ENCODE measurements around the gene TMEM33. TPM values are rescaled to one million over a fixed set of nuclear protein-coding genes. Genes with fewer than 3 reads are reported as not detected.
"Not testable (repeated sequence)": the region's sequence is repeated elsewhere in the genome, so short reads cannot be mapped to it uniquely, and the experiment has no call there.

TMEM33 gene
- polyA plus RNA-seq, 4 donors: 6.2 to 41.3 (median 14.4) TPM

- H3K27me3 ChIP-seq (ENCODE audit: control insufficient read depth in 3 of 3, insufficient read depth in 3 of 3, low read length in 3 of 3): peaks cover 0 to 7% (median 0%) of the 10 kb centered on the region in 3 donors
- H3K4me1 ChIP-seq (ENCODE audit: control insufficient read depth in 3 of 3, insufficient read depth in 2 of 3, low read depth in 1 of 3, low read length in 2 of 3): no peaks in the 10 kb centered on the region
- no peak for DNase-seq
- no peaks in the 10 kb centered on the region for H3K9me3 ChIP-seq (ENCODE audit: control insufficient read depth in 2 of 2, insufficient read depth in 1 of 2, low read depth in 1 of 2, low read length in 1 of 2)
- FAIRE-seq: no peak
- H3K36me3 ChIP-seq (ENCODE audit: control insufficient read depth in 3 of 3, insufficient read depth in 2 of 3, low read depth in 1 of 3, low read length in 3 of 3): no peaks in the 10 kb centered on the region
- no peak overlapping the region for H3K27ac ChIP-seq (ENCODE audit: low read depth in 1 of 3, low read length in 2 of 3)
- no peak overlapping the region for H3K4me3 ChIP-seq (ENCODE audit: low read depth in 1 of 3, low read length in 3 of 3)
Observed at GRCh38 chr4:41896648-41897047, 38.6 kb upstream of the TMEM33 start.

DNA sequence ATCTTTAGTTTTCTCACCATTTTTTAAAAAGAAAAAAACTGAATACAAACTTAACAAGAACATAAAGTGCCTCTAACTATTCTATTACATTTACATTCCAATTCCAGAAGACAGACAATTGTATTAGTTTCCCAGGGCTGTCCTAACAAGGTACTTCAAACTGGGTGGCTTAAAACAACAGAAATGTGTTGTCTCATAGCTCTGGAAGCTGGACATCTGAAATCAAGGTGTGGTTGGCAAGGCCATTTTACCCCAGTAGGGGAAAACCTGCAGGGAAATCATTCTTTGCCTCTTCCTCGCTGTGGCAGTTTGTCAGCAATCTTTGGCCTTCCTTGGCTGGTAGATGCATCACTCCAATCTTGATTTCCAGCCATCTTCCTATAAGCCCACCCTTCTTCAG, 37.5 kb upstream of the TMEM33 start:
- H3K36me3 ChIP-seq (ENCODE audit: control insufficient read depth in 3 of 3, insufficient read depth in 2 of 3, low read depth in 1 of 3, low read length in 3 of 3): no peaks in the 10 kb centered on the region
- no peaks in the 10 kb centered on the region for H3K9me3 ChIP-seq (ENCODE audit: control insufficient read depth in 2 of 2, insufficient read depth in 1 of 2, low read depth in 1 of 2, low read length in 1 of 2)
- H3K4me1 ChIP-seq (ENCODE audit: control insufficient read depth in 3 of 3, insufficient read depth in 2 of 3, low read depth in 1 of 3, low read length in 2 of 3): no peaks in the 10 kb centered on the region
- WGBS, 3 donors: 81 to 100% (median 89%) methylated on average over 1 of the region's 1 CpG
- H3K27me3 ChIP-seq (ENCODE audit: control insufficient read depth in 3 of 3, insufficient read depth in 3 of 3, low read length in 3 of 3): peaks cover 0 to 7% (median 0%) of the 10 kb centered on the region in 3 donors
- DNase-seq (no peak), FAIRE-seq (no peak)
- H3K27ac ChIP-seq (ENCODE audit: low read depth in 1 of 3, low read length in 2 of 3): no peak overlapping the region
- H3K4me3 ChIP-seq (ENCODE audit: low read depth in 1 of 3, low read length in 3 of 3): no peak overlapping the region

DNA sequence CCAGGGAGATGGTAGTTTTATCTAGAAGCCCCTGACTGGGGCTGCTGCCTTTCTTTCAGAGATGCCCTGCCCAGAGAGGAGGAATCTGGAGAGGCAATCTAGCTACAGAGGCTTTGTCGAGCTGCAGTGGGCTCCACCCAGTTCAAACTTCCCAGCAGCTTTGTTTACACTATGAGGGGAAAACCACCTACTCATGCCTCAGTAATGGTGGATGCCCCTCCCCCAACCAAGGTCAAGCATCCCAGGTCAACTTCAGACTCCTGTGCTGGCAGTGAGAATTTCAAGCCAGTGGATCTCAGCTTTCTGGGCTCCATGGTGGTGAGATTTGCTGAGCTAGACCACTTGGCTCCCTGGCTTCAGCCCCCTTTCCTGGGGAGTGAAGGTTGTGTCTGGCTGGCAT, 26.1 kb upstream of the TMEM33 start:
- not testable (repeated sequence) for H3K36me3 ChIP-seq (ENCODE audit: control insufficient read depth in 3 of 3, insufficient read depth in 2 of 3, low read depth in 1 of 3, low read length in 3 of 3); H3K27me3 ChIP-seq (ENCODE audit: control insufficient read depth in 3 of 3, insufficient read depth in 3 of 3, low read length in 3 of 3); H3K27ac ChIP-seq (ENCODE audit: low read depth in 1 of 3, low read length in 2 of 3); H3K9me3 ChIP-seq (ENCODE audit: control insufficient read depth in 2 of 2, insufficient read depth in 1 of 2, low read depth in 1 of 2, low read length in 1 of 2); FAIRE-seq; H3K4me1 ChIP-seq (ENCODE audit: control insufficient read depth in 3 of 3, insufficient read depth in 2 of 3, low read depth in 1 of 3, low read length in 2 of 3); DNase-seq; H3K4me3 ChIP-seq (ENCODE audit: low read depth in 1 of 3, low read length in 3 of 3)
- WGBS, 3 donors: 7 to 13% (median 7%) methylated on average over 1 of the region's 1 CpG

GRCh38 chr4:41912546-41912945, 22.7 kb upstream of the TMEM33 start:
- Histone ChIP-seq H3K36me3 (ENCODE audit: control insufficient read depth in 3 of 3, insufficient read depth in 2 of 3, low read depth in 1 of 3, low read length in 3 of 3) (no peaks in the 10 kb centered on the region), H3K9me3 (ENCODE audit: control insufficient read depth in 2 of 2, insufficient read depth in 1 of 2, low read depth in 1 of 2, low read length in 1 of 2) (no peaks in the 10 kb centered on the region), H3K4me3 (ENCODE audit: low read depth in 1 of 3, low read length in 3 of 3) (no peak overlapping the region), H3K4me1 (ENCODE audit: control insufficient read depth in 3 of 3, insufficient read depth in 2 of 3, low read depth in 1 of 3, low read length in 2 of 3) (no peaks in the 10 kb centered on the region), H3K27ac (ENCODE audit: low read depth in 1 of 3, low read length in 2 of 3) (no peak overlapping the region), H3K27me3 (ENCODE audit: control insufficient read depth in 3 of 3, insufficient read depth in 3 of 3, low read length in 3 of 3) (no peaks in the 10 kb centered on the region)
- WGBS, 3 donors: 72 to 77% (median 76%) methylated on average over 5 of the region's 5 CpGs
- FAIRE-seq (no peak), DNase-seq (no peak)

- no peaks in the 10 kb centered on the region for H3K4me1 ChIP-seq (ENCODE audit: control insufficient read depth in 3 of 3, insufficient read depth in 2 of 3, low read depth in 1 of 3, low read length in 2 of 3)
- no peak overlapping the region for H3K4me3 ChIP-seq (ENCODE audit: low read depth in 1 of 3, low read length in 3 of 3)
- H3K36me3 ChIP-seq (ENCODE audit: control insufficient read depth in 3 of 3, insufficient read depth in 2 of 3, low read depth in 1 of 3, low read length in 3 of 3): no peaks in the 10 kb centered on the region
- DNase-seq: no peak
- H3K27ac ChIP-seq (ENCODE audit: low read depth in 1 of 3, low read length in 2 of 3): no peak overlapping the region
- no peaks in the 10 kb centered on the region for H3K27me3 ChIP-seq (ENCODE audit: control insufficient read depth in 3 of 3, insufficient read depth in 3 of 3, low read length in 3 of 3)
- H3K9me3 ChIP-seq (ENCODE audit: control insufficient read depth in 2 of 2, insufficient read depth in 1 of 2, low read depth in 1 of 2, low read length in 1 of 2): no peaks in the 10 kb centered on the region
- FAIRE-seq: no peak
Observed at GRCh38 chr4:41913509-41913908, 21.7 kb upstream of the TMEM33 start.

GRCh38 chr4:41918278-41918677, 17.0 kb upstream of the TMEM33 start:
- no peak for FAIRE-seq
- no peaks in the 10 kb centered on the region for H3K36me3 ChIP-seq (ENCODE audit: control insufficient read depth in 3 of 3, insufficient read depth in 2 of 3, low read depth in 1 of 3, low read length in 3 of 3)

DNA sequence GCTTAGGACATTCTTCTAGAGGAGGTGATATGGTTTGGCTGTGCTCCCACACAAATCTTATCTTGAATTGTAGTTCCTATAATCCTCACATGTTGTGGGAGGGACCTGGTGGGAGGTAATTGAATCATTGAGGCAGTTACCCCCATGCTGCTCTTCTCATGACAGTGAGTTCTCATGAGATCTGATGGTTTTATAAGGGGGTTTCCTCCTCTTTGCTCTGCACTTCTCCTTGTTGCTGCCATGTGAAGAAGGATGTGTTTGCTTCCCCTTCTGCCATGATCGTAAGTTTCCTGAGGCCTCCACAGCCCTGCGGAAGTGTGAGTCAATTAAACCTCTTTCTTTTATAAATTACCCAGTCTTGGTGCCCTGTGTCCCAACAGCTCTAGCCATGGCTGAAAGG, 14.8 kb upstream of the TMEM33 start:
- not testable (repeated sequence) for FAIRE-seq; H3K4me3 ChIP-seq (ENCODE audit: low read depth in 1 of 3, low read length in 3 of 3); H3K27me3 ChIP-seq (ENCODE audit: control insufficient read depth in 3 of 3, insufficient read depth in 3 of 3, low read length in 3 of 3); DNase-seq; H3K36me3 ChIP-seq (ENCODE audit: control insufficient read depth in 3 of 3, insufficient read depth in 2 of 3, low read depth in 1 of 3, low read length in 3 of 3); H3K9me3 ChIP-seq (ENCODE audit: control insufficient read depth in 2 of 2, insufficient read depth in 1 of 2, low read depth in 1 of 2, low read length in 1 of 2); H3K27ac ChIP-seq (ENCODE audit: low read depth in 1 of 3, low read length in 2 of 3); H3K4me1 ChIP-seq (ENCODE audit: control insufficient read depth in 3 of 3, insufficient read depth in 2 of 3, low read depth in 1 of 3, low read length in 2 of 3)
- WGBS, 3 donors: 86 to 93% (median 93%) methylated on average over 2 of the region's 2 CpGs

More at GRCh38 chr4:41918278-41918677, 17.0 kb upstream of the TMEM33 start:
- no peak for DNase-seq
- H3K27me3 ChIP-seq (ENCODE audit: control insufficient read depth in 3 of 3, insufficient read depth in 3 of 3, low read length in 3 of 3): peaks cover 0 to 4% (median 0%) of the 10 kb centered on the region in 3 donors
- H3K4me1 ChIP-seq (ENCODE audit: control insufficient read depth in 3 of 3, insufficient read depth in 2 of 3, low read depth in 1 of 3, low read length in 2 of 3): no peaks in the 10 kb centered on the region
- peaks cover 0 to 8% of the 10 kb centered on the region in 2 donors for H3K9me3 ChIP-seq (ENCODE audit: control insufficient read depth in 2 of 2, insufficient read depth in 1 of 2, low read depth in 1 of 2, low read length in 1 of 2)
- WGBS, 3 donors: 48 to 69% (median 54%) methylated on average over 2 of the region's 2 CpGs
- H3K4me3 ChIP-seq (ENCODE audit: low read depth in 1 of 3, low read length in 3 of 3): no peak overlapping the region
- no peak overlapping the region for H3K27ac ChIP-seq (ENCODE audit: low read depth in 1 of 3, low read length in 2 of 3)

DNA sequence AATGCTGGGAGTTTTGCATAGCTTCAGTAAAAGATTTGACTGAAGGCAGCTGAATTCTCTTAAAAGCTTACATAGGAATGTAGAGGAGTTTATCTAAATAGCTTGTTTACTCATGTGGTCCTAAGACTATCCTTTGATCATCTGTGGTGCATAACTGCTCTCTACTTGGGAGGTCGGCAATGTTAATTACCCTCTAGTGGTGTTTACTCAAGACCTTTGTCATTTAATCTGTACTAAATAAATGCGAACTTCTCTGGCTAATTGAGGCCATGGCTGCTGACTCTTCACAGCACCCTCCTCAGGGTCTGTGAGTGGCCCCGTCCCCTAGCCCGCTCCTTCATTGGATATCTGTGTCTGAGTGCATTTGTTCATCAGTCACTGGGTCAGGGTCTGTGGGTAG, 13.8 kb upstream of the TMEM33 start:
- no peak for FAIRE-seq

DNA sequence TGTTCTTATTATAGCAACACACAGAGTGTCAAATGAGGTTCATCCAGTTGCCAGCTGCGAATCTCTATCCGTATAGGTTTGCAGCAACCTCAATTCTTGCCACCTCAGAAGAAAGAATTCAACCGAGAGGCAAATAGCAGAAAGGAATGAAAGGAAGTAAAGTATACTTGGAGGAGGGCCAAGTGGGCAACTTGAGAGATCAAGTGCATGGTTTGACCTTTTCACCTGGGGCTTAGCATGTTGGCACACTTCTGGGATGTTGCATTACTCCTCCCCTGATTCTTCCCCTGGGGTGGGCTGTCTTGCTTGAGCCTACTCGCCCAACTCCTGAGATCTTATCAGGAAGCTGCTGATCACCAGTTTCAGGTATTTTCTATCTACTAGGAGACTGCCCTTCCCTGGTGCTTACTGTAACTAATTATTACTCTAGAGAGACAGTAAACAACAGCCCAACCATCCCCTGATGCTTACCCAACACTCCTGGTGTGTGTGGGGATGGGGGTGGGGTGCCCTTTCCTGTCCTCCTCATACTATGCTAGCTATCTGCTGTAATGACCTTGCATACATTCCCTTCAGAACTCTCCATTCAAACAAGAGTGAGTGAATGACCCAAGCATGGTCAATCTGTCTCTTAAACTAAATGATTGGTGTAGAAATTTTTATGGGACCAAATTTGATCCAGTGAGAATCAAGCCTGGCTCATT, 7.3 kb upstream of the TMEM33 start:
- WGBS, 3 donors: 86 to 90% (median 88%) methylated on average over 4 of the region's 4 CpGs
- no peak for DNase-seq
- no peak for FAIRE-seq
- Histone ChIP-seq H3K4me3 (ENCODE audit: low read depth in 1 of 3, low read length in 3 of 3) (no peak overlapping the region), H3K9me3 (ENCODE audit: control insufficient read depth in 2 of 2, insufficient read depth in 1 of 2, low read depth in 1 of 2, low read length in 1 of 2) (no peaks in the 10 kb centered on the region), H3K27me3 (ENCODE audit: control insufficient read depth in 3 of 3, insufficient read depth in 3 of 3, low read length in 3 of 3) (peaks cover 0 to 3% (median 2%) of the 10 kb centered on the region in 3 donors), H3K27ac (ENCODE audit: low read depth in 1 of 3, low read length in 2 of 3) (no peak overlapping the region), H3K4me1 (ENCODE audit: control insufficient read depth in 3 of 3, insufficient read depth in 2 of 3, low read depth in 1 of 3, low read length in 2 of 3) (no peaks in the 10 kb centered on the region), H3K36me3 (ENCODE audit: control insufficient read depth in 3 of 3, insufficient read depth in 2 of 3, low read depth in 1 of 3, low read length in 3 of 3) (no peaks in the 10 kb centered on the region)

More for the DNA sequence above, 13.8 kb upstream of the TMEM33 start:
- peaks cover 0 to 4% (median 0%) of the 10 kb centered on the region in 3 donors for H3K27me3 ChIP-seq (ENCODE audit: control insufficient read depth in 3 of 3, insufficient read depth in 3 of 3, low read length in 3 of 3)
- WGBS, 3 donors: 62 to 74% (median 73%) methylated on average over 4 of the region's 4 CpGs
- peaks cover 0 to 8% of the 10 kb centered on the region in 2 donors for H3K9me3 ChIP-seq (ENCODE audit: control insufficient read depth in 2 of 2, insufficient read depth in 1 of 2, low read depth in 1 of 2, low read length in 1 of 2)
- DNase-seq: no peak
- H3K27ac ChIP-seq (ENCODE audit: low read depth in 1 of 3, low read length in 2 of 3): no peak overlapping the region
- H3K4me1 ChIP-seq (ENCODE audit: control insufficient read depth in 3 of 3, insufficient read depth in 2 of 3, low read depth in 1 of 3, low read length in 2 of 3): no peaks in the 10 kb centered on the region
- no peaks in the 10 kb centered on the region for H3K36me3 ChIP-seq (ENCODE audit: control insufficient read depth in 3 of 3, insufficient read depth in 2 of 3, low read depth in 1 of 3, low read length in 3 of 3)
- no peak overlapping the region for H3K4me3 ChIP-seq (ENCODE audit: low read depth in 1 of 3, low read length in 3 of 3)

All from small intestine (tissue), 7 donors.